Right hindlimb (tissue), 1 donor: Measurements from ENCODE around the gene SLC34A3.

ENCODE experiments used
- DNase-seq: peaks from one replicate; pipeline ENCODE4 v3.0.0-alpha.2; 2018

SLC34A3 gene

DNA sequence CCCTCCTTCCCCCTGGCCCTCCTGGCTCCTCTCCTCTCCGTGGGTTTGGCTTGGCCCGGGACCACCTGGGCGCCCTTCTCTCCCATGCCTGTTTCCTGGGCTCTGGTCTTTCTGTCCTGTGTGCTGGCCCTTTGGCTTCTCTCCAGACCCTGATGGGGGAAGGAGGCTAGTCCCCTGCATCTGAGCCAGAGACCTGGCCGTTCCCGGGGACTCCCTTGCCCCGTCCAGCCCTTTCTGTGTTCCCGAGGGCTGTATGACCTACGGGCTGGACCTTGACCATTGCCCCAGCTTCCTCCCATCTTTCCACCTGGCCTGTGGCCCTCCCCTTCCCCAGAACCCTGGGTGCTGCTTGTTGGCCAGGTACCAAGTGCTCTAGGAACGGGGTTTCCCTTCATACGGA is 32.8 kb downstream of the SLC34A3 start:
- peak; percentile 15 for DNase-seq

DNA sequence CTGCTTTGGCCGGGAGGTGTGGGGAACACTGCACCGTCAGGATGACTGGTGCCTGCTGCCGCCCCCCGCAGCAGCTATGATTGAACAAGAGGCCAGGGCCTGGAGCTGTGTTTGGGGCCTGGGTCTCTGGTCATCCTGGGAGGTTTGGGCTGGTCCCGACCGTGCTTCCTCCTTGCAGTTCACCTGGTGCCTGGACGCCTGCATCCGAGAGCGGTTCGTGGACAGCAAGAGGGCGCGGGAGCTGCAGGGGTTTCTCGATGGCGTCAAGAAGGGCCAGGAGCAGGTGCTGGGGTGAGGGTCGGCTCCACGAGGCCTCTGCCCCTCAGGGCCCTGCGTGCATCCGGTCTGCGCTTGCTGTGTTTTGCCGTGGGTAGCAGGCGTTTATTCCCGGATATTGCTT is 33.4 kb downstream of the SLC34A3 start:
- no peak for DNase-seq

DNA sequence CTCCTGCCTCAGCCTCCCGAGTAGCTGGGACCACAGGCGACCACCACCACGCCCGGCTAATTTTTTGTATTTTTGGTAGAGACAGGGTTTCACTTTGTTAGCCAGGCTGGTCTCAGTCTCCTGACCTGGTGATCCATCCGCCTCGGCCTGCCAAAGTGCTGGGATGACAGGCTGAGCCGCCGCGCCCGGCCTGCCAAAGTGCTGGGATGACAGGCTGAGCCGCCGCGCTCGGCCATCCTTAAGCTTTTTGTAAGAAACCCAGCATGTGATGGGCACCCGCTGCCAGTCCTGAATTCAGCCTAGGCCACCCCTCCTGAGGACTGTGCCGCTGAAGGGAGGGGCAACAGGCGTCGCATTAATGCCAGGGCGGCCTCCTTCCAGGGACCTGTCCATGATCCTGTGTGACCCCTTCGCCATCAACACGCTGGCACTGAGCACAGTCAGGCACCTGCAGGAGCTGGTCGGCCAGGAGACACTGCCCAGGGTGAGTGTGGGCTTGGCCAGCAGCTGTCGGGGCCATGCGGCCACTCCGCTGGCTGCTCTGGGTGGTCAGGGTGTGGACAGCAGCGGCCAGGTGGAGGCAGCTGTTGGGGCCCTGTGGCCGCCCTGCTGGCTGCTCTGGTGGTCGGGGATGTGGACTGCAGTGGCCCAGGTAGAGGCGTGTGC is 34.9 kb downstream of the SLC34A3 start:
- DNase-seq = peak; percentile 14

DNA sequence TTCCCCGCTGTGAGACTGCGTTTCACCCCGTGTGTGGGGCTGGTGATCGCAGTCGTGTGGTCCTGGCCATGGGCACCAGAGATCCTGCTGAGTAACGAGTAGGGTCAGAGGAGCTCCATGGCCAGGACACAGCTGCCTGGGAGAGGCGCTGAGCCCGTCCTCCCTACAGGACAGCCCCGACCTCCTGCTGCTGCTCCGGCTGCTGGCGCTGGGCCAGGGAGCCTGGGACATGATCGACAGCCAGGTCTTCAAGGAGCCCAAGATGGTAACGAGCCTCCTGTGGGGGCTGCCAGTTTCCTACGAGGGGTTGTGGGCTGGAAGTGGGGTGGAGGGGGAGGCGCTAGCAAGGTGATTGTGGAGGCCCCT is 35.4 kb downstream of the SLC34A3 start:
- DNase-seq = peak; percentile 20

DNA sequence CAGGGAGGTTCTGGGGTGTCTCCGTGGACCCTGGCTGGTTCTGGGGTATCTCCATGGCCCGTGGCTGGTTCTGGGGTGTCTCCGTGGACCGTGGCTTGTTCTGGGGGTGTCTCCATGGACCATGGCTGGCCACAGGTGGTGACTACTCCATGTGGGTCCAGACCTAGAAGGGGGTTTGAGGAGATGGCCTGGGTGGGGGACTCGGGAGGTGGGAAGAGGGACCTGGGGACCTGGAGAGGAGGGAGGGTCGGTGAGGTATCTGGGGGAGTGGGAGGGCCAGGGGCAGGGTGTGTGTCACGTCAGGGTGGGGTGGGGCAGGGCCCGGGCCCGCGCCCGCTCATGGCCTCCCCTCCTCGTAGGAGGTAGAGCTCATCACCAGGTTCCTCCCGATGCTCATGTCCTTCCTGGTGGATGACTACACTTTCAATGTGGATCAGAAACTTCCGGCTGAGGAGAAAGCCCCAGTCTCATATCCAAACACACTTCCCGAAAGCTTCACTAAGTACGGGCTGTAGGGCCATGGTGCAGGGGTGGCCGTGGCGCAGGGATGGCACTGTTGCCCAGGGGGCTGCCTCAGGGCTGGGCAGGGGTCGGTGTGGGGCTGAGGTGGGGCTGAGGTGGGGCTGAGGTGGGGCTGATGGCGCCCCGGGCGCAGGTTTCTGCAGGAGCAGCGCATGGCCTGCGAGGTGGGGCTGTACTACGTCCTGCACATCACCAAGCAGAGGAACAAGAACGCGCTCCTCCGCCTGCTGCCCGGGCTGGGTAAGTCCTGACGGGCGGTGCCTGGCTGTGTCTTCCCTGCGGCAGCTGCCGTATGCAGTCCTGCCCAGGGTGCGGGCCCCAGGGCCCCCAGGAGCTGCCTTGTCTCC is 36.1 kb downstream of the SLC34A3 start:
- peak; percentile 16 for DNase-seq

DNA sequence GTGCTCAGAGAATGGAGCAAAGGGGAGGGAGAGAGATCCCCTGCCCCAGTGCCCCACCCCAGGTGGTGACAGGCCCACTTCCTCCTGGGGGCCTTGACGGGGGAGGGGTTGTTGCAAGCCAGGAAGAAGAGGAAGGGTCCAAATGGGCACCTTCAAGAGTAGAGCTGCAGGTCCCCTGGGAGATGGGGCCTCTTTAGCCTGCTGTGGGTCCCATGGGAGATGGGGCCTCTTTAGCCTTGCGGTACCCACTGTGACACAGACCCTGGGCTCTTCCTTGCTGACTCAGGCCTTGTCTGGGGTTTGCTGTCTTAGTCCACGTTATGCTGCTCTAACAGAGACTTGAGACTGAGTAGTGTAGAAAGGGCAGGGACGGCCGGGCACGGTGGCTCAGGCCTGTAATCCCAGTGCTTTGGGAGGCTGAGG is 37.2 kb downstream of the SLC34A3 start:
- peak; percentile 18 for DNase-seq

DNA sequence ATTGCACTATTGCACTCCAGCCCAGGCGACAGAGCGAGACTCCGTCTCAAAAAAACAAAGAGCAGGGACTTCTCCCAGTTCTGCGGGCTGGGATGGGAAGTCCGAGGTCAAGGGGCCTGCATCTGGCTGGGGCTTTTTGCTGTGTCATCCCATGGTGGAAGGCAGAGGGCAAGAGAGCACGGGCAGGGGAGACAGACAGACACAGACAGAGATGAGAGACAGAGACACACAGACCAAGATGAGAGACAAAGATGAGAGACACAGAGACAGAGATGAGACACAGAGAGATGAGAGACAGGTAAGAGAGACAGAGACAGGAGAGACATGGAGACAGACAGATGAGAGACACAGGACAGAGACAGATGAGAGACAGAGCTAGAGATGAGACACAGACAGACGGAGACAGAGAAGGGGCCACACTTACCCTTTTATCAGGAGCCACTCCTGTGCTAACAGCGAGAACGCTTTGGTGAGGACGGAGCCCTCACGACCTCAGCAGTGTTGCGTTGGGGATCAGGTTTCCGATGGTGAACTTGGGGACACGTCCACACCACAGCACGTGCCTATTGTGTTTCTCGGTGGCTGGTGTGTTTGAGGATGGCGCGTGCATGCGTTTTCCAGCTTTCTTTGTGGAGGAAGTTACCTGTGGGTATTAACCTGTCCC is 38.0 kb downstream of the SLC34A3 start:
- no peak for DNase-seq

DNA sequence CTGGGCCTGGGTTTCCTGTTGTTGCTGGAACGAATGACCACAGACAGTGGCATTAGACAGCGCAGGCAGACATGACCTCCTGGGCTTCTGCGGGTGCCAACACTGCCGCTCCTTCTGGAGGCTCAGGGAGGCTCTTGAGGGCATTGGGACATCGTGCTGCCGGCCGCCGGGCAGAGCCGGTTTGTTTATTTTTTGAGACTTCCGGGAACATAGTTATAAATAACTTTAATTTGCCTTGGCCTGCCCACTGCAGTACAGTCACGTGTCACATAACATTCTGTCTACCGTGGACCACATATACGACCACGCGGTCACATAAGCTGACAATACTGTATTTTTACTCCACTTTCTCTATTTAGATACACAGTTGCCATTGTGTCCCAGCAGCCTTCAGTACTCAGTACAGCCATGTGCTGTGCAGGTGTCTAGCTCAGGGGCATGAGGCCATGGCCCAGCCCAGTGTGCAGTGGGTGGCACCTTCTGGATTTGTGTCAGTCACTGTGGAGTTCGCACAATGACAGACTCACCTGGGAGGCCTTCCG is 38.6 kb downstream of the SLC34A3 start:
- DNase-seq = peak; percentile 24

DNA sequence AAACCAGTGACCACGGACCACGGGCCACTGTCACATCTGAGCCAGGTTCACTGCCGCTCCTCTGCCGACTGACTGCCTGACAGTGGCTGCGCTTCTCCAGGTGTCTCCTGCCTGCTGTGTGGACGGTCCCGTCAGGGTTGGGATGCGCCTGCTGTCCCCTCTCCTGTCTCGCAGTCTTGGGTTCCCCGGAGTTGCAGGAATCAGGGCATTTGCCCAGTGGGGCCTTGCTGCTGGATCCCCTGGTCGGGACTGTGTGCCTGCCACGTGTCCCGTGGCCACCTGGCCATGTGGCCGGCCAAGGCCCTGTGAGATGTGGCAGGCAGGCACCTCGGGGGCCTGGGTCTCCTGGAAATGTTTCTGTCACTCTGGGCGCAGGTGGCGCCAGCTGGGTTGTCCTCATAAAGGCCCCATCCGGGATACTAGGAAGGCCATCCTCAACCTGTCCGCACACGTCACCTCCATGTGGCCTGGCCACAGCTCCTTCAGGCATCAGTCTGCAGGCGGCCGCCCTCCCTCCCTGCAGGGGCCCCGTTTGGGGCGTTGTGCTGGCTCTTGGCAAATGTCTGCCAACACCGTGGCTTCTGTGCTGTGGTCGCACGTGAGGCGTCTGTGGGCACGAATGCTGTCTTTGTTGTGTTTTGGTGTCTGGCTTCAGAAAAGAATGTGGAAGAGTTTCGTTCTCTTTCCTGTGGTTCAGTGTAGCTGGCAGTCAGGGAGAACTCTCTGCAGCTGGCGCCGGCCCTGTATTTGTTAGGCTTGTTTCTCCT is 40.4 kb downstream of the SLC34A3 start:
- peak; percentile 26 for DNase-seq

DNA sequence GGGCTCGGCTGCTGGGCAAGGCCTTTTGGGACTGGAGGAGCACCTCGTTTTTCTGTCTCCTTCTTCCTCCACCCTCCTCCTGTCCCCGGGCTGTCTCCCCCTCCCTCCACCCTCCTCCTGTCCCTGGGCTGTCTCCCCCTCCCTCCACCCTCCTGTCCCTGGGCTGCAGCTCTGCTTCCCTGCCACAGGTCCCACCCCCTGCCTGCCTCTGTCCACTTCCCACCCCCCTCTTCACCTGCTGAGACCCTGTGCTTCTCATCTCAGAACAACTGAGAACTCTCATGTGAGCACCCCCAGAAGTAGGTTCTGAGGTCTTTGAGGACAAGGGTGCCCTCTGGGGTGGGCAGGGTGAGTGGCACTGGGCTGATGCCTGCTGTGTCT is 41.0 kb downstream of the SLC34A3 start:
- DNase-seq = no peak

DNA sequence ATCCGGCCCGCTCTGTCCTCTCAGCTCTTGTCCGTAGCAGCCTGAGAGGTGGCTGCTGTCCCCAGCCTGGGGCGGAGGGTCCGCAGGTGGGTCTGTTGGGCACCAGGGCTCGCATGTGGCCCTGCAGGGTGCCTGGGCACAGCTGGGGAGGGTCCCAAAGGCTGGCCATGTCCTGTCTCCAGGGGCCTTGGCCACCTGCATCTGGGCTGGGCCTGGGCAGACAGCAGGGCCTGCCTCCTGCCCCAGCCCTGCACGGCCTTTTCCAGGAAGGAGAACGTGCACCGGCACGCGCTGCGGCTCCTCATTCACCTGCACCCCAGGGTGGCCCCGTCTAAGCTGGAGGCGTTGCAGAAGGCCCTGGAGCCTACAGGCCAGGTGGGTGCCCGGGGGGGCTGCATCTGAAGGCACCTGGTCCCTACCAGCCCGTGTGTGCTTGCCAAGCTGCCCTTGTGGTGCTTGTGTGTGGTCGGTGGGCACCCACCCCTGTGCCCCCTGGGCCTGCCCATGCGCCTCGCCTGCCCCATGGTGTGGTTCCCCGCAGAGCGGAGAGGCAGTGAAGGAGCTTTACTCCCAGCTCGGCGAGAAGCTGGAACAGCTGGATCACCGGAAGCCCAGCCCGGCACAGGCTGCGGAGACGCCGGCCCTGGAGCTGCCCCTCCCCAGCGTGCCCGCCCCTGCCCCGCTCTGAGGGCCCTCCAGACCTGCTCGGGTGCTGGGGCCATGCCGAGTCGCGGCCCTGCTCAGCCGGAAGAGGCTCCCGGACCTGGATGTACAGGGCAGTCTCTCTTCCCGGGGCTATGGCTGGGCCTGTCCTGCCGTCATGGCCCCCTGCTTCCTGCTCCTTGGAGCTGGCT is 41.8 kb downstream of the SLC34A3 start:
- peak; percentile 19 for DNase-seq

DNA sequence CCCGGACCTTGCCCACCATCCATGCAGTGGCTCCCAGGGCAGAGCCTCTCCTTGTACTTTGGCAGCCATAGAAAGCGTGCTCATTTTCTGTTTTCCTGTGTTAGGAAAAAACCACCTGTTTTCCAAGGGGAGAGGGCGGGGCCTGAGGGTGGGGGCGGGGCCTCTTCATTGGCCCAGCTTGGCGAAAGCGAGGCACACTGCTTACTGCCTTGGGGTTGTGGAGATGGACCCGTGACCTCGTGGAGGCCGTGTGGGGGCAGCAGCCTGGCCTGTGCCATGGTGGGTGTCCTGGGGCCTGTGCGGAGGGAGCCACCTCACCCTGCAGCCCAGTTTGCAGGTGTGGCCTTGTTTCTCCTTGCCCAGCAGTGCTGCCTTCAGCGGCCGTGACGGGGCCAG is 42.4 kb downstream of the SLC34A3 start:
- DNase-seq = peak; percentile 20

DNA sequence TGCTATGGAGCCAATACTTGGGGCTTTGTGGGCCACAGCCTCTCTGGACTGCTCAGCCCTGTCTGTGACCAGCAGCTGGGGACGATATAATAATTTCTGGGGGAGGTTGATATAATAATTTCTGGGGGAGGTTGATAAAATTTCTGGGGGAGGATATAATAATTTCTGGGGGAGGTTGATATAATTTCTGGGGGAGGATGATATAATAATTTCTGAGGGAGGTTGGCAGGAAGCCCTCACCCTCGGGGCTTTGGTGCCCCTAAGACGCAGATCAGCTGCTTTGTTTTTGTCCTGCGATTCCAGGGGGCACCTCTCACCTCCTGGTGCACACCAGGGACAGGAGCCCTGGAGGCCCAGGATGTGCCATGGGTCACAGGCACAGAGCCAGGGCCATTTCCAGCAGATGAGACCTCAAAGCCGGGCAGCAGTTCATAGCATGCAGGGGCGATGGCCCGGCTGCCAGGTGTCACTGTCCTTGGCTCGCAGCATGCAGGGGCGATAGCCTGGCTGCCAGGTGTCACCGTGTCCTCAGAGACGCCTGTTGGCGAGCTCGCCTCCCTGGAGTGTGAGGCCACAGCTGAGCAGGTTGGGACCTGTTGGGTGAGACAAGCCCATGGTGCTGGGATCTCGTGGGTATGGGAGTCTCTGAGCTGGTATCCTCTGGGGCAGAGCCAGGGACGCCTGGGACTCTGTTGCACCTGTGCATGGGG is 43.1 kb downstream of the SLC34A3 start:
- peak; percentile 18 for DNase-seq

DNA sequence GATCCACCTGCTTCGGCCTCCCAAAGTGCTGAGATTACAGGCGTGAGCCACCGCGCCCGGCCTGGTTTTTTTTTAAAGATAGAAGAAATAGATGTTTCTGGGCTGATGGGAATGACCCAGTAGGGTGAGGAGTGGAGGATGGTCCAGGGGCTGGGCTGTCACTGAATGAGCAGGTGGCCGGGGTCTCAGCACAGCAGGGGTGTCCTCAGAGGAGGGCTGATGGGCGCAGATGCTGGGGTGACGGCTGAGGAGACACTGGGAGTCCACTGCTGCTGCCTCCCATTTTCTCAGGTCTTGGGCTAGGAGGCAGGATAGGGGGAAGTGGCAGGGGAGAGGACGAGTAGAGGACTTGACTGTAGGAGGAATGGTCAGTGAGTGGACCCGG is 44.5 kb downstream of the SLC34A3 start:
- DNase-seq = no peak

DNA sequence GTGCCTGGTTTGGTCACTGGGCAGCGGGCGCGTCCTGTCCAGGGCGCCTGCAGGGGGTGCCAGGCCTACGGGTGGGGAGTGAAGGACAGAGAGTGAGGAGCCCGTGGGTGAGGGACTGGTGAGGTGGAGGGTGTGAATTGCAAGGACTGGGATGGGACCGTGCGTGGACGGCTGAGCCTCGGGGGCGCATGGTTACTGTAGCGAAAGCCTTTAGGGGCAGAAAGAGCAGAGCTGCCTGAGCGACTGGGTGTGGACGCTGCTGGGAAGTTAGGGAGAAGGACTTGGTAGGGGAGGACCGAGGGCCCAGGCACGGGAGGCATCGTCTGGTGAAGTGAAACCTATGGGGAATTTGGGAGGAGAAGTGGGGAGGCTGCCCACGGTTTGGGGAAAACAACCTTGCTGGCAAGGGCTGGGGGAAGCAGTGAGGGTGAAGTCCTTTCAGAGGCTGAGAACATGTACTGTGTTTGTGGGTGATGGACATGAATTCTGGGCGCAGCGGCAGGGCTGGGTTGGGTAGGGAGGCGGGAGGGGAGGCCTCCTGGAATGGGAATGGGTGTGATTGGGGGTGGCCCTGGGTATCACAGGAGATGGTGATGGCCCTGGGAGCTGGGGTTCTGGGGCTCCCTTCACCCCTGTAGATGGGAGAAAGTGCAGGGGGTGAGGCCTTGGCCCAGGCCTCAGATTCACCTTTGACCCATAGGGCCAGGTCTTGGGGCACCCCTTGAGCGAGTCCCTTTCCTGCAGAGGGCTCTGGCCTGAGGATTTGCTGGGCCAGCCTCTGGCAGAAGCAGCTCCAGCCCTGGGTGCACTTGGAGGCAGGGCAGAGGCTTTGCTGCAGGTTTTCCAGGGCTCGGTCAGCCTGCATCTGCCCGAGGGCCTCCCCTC is 45.1 kb downstream of the SLC34A3 start:
- DNase-seq = peak; percentile 30

DNA sequence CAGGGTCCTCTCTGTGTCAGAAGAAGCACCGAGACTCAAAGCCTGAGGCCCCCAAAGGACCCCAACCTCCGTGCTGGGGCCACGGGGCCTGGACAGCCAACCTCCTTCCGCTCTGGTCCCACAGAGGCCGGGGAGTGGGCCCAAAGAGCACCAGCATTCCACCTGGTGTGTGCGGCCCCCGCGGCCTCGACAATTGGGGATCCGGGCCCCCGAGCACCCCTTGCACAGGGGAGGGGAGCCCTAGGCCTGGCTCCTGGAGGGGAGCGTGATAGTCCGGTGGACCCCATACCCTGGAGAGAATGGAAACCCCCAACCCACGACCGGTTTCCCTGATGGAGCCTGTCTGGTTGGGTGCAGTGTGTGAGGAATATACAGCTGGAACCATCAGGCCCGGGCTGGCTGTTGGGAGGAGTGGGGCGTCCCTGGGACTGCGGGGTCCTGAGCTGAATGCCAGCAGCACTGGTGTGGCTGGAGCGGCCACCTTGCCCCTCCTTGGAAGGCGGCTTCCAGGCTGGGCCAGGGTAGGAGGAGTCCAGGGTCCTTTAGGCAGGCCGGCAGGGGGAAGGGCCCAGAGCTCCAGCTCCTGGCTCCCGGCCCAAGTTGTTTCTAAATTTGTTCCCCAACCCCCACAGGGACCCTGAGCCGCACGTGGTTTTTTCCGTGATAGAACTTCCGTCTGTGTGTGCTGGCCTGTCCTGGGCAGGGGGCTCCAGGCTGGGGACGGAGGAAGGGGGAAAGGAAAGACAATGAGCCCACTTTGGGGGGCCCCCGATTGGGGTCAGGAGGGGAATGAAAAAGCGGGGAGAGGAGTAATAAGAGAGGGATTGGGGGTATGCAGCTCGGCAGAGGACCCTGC is 46.0 kb downstream of the SLC34A3 start:
- DNase-seq = peak; percentile 86

DNA sequence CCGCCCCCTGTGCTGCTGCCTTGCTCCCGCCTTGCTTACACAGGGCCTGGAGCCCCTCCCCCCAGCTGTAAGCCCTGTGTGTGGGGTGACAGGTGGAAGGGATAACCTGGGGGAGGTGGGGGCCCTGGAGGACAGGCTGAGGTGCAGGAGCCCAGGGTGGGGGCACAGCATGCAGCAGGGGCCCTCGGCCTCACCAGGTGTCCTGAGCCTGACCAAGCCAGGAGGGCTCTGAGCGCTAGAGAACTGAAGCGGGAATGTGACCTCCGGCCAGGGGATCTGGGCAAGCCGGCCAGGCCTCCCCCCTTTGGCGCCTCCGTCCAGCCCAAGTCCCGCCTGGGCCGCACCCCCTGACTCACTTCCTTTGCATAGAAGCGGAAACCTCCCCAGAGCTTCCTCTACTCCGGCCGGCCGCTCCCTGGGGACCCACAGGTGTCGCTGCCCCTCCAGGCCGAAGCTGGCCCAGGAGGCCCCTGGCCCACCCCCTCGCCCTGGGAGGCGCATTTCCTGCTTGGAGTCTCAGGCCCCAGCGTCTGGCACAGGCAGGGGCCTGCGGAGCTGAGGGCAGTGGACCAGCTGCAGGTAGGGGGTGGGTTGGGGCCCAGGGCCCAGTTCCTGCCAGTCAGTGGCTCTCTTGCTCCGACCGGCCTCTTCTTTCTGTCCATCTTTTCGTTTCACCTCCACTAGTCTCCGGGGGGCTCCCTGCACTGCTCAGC is 46.8 kb downstream of the SLC34A3 start, which contains the start of gene TOR4A:
Gene TOR4A, plus strand, starts transcription at position 398 of the 713 bp plus-strand sequence. CDS start 964 bp downstream, outside the sequence.
- peak; percentile 73 for DNase-seq

DNA sequence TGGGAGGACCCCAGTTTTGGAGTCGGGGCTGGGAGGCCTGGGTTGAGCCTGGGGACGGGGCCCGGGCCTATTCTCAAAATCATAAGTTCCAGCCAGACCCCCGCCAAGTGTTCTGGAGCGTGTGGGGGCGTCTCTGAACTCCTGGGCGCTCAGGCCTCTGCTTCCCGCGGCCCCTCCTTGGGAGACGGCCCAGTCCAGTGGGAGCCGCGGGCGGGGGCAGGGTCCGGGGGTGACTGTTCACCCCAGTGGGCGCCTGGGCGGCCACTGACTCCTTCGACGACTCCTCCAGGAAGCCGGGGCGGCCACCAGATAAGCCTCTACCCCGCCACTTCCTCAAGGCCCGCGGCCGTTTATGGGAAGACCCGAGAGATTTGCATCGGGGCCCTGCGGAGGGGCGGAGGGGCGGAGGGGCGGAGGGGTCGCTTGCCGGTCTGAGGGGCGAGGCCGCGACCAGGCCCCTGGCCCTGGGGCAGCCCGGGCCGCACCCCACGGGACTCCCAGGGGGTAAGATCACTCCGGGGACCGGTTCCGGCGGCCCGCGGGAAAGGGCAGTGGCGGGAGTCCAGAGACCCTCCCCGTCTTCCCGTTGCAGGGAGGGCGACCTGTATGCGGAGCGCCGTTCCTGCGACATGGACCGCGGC is 47.5 kb downstream of the SLC34A3 start:
- peak; percentile 40 for DNase-seq
